ENCODE data around the gene ABCC1. TPM values are rescaled to one million over a fixed set of nuclear protein-coding genes. Genes with fewer than 3 reads are reported as not detected.

ABCC1 gene
- total and polyA plus RNA-seq, 2 of the 8 experiments (the other 6 are each of a cell fraction or from before 2014, with no cell fraction given): 42.6 to 66.8 TPM

GRCh38 chr16:16176328-16176727, 226.9 kb downstream of the ABCC1 start:
- Histone ChIP-seq H3K27ac (ENCODE audit: low read depth, low read length) (no peak overlapping the region), H4K91ac (replicated peaks; ENCODE audit: insufficient read length, low read length) (no peak overlapping the region), H3K18ac (ENCODE audit: extremely low read depth, low read length) (no peak overlapping the region), H3K4me2 (ENCODE audit: insufficient read depth in 1 of 2, low read depth in 2 of 2, low read length in 2 of 2) (no peak overlapping the region), H2BK12ac (ENCODE audit: low read depth, low read length) (no peak overlapping the region), H3K4me1 (replicated peaks in 1 of 4; ENCODE audit: control insufficient read depth in 3 of 4, insufficient read depth in 4 of 4, low read length in 3 of 4) (no peaks in the 10 kb centered on the region), H3K79me2 (ENCODE audit: control insufficient read depth in 1 of 2, insufficient read depth in 2 of 2, low read length in 2 of 2) (no peaks in the 10 kb centered on the region), H3K4me3 (ENCODE audit: extremely low read depth in 1 of 4, insufficient read depth in 2 of 4, low read depth in 3 of 4, low read length in 4 of 4) (no peak overlapping the region), H3K9me3 (ENCODE audit: insufficient read depth in 2 of 2, low read depth in 1 of 2, low read length in 1 of 2) (peaks cover 4 to 7% of the 10 kb centered on the region in 2 experiments; a peak in 3 of 4 replicates), H4K5ac (ENCODE audit: insufficient read length, low read depth, low read length) (no peak overlapping the region), H2BK15ac (ENCODE audit: low read length) (no peak overlapping the region), H3K79me1 (ENCODE audit: low read depth, low read length) (no peaks in the 10 kb centered on the region), H3K36me3 (ENCODE audit: control insufficient read depth in 2 of 4, insufficient read depth in 4 of 4, low read length in 3 of 4) (no peaks in the 10 kb centered on the region), H3K4ac (replicated peaks; ENCODE audit: insufficient read length, low read depth, low read length) (no peak overlapping the region), H2BK20ac (ENCODE audit: low read length) (no peak overlapping the region), H2AK5ac (ENCODE audit: low read depth, low read length) (no peak overlapping the region), H2AFZ (ENCODE audit: low read length) (no peak overlapping the region), H4K8ac (ENCODE audit: extremely low read depth, insufficient read depth, low read length) (no peak overlapping the region), H3K27me3 (replicated peaks in 1 of 4; ENCODE audit: control insufficient read depth in 3 of 4, extremely low read depth in 1 of 4, insufficient read depth in 3 of 4, low read length in 3 of 4) (no peaks in the 10 kb centered on the region), H3K14ac (ENCODE audit: insufficient read length) (no peak overlapping the region), H3K56ac (replicated peaks; ENCODE audit: insufficient read length, low read depth, low read length) (no peak overlapping the region), H3K9ac (replicated peaks in 1 of 4; ENCODE audit: extremely low read depth in 1 of 4, low read depth in 3 of 4, low read length in 3 of 4) (no peak overlapping the region), H3K23me2 (ENCODE audit: low read depth, low read length) (peaks cover 9% of the 10 kb centered on the region; the same call in 1 of the 2 replicates), H4K20me1 (replicated peaks in 1 of 2; ENCODE audit: control insufficient read depth in 1 of 2, insufficient read depth in 2 of 2, low read length in 2 of 2) (no peaks in the 10 kb centered on the region), H2BK120ac (replicated peaks; ENCODE audit: low read depth, low read length) (no peak overlapping the region), H3K23ac (ENCODE audit: insufficient read length) (no peak overlapping the region), H2BK5ac (ENCODE audit: low read depth, low read length) (no peak overlapping the region)
- DNase-seq (ENCODE audit: low read depth in 1 of 2, low spot score in 2 of 2) (no peak), FAIRE-seq (no peak)
- CTCF ChIA-PET (ENCODE audit: partially characterized antibody): interaction anchor here (1.1 to 5.7 kb wide), 3 partner anchors 11 to 355 kb away, joined by 3 to 33 read pairs (median 4); no protein-coding TSS in a partner anchor
- TF ChIP-seq BACH1 (IDR thresholded peaks at IDR 0.05; ENCODE audit: low read length): no peak
- TF ChIP-seq BCL11A (IDR thresholded peaks at IDR 0.05; ENCODE audit: low read depth in 2 of 2, low read length in 2 of 2): no peak
- POLR2A ChIA-PET (ENCODE audit: partially characterized antibody): no interaction called here
